NCI-H774 (cell line): ENCODE measurements around the gene LMCD1.

Experiments used
- DNase-seq: peaks from one replicate; lab custom pipeline; 2025; lab: John Stamatoyannopoulos, UW

LMCD1 gene, protein sequence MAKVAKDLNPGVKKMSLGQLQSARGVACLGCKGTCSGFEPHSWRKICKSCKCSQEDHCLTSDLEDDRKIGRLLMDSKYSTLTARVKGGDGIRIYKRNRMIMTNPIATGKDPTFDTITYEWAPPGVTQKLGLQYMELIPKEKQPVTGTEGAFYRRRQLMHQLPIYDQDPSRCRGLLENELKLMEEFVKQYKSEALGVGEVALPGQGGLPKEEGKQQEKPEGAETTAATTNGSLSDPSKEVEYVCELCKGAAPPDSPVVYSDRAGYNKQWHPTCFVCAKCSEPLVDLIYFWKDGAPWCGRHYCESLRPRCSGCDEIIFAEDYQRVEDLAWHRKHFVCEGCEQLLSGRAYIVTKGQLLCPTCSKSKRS

GRCh38 chr3:8501371-8502131, at the start of gene LMCD1:
TSS of gene LMCD1 (plus strand) at chr3:8501823. CDS start at chr3:8501939, 116 bp downstream.
- peak; percentile 94 for DNase-seq

- DNase-seq: no peak
Measured at GRCh38 chr3:8452112-8452511, 49.5 kb upstream of the LMCD1 start.

DNA sequence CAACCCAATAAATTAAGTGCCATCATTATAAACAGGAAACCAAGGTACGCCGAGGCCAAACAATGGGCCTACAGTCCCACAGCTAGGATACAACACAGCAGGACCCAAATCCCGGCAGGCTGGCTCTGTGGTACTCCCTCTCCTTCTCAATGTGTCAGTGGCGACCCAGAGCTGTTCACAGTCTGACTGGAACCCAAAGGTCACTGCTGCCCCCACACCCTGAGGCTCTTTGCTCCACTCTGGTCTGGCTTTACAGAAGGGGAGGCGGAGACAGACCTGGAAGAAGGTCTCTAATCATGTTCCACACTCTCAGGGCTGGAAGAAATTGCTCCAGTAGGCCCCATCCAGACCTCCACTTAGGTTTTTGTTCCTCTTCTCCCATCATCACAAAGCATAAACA, 48.5 kb upstream of the LMCD1 start:
- no peak for DNase-seq

GRCh38 chr3:8455526-8456411, 45.9 kb upstream of the LMCD1 start:
- no peak for DNase-seq

DNA sequence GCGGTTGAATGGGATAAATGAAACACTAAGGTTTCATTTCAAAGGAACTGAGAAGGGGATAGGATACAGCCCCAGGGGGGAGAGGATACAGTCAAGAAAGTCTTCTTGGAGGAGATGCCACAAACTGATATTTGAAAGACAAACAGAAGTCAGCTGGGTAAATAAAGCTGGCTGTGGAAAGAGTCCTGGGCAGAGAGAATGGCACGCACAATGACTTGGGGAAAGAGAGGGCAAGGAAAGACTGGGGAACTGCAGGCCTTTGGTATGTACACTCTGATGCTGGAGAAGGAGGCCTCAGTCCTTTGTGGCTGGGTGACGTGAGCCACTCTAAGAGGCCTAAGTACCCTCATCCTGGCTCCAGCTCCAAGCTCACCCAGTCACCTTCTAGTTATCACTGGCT, 45.2 kb upstream of the LMCD1 start:
- no peak for DNase-seq

DNA sequence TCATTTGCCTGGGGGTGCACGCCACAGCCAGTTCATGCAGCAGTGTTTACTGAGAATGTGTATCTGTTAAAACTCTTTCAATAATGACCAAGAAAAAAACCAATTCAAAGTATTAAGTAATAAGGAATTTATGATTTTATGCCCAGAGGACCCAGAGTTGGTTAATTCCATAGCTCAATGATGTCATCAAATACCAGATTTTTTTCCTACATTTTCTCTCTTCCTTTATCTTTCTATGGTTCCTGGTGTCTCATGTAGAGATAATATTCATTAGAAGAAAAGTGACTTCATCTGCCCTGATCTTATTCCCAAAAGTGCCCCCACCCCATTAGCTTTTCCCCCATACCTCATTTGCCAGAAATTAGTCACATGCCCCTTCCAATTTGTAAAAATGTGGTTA, 44.6 kb upstream of the LMCD1 start:
- DNase-seq: no peak

- no peak for DNase-seq
Measured at GRCh38 chr3:8458238-8458661, 43.4 kb upstream of the LMCD1 start.

- no peak for DNase-seq
Measured at GRCh38 chr3:8458711-8459110, 42.9 kb upstream of the LMCD1 start.

DNA sequence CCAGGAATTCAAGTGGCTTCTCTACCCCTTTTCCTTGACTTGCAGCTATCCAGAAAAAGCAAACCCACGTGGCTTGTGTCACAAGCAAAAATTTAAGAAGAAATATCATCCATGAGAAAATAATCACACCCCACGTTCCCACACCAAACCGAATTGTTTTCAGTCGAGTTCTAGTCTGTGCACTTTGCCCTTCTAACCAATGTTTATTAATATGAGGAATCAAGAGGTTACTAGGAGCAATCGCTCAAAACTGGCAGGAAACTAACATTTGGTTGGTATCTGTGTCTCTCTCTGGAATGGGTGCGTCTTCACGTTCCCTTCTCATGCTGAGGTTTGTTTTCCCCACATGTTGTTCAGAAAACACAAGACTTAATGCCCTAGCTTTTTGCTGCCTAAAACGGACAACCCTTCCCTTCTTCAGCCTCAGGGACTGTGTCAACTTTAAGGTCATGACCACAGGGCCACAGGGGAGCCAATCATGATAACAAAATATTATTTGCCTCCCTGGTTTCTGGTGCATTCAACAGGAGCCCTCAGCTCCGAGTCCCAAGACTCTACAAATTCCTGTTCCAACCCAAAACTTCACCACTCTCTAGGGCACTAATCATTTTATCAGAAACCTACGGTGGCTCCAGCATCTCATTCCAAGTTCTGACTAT, 41.4 kb upstream of the LMCD1 start:
- no peak for DNase-seq

GRCh38 chr3:8460815-8461456, 40.7 kb upstream of the LMCD1 start:
- DNase-seq: no peak

DNA sequence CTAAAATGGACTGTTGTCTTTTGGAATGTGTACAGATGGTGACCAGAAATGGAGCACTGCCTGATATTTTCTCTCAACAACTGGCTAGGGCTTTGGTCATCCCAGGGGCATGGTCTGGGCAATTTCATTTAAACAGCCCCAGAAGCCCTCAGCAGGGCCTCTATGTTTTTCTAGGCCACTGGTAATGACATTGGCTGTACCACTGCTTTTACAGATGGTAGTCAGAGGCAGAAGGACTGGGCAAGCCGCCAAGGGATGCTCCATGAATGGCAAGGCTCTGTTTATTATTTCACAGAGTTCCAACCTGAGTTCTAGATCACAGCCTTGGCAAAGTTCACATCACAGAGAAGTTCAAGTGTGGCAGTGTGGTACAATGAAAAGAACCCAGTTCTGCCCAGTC, 37.0 kb upstream of the LMCD1 start:
- no peak for DNase-seq

DNA sequence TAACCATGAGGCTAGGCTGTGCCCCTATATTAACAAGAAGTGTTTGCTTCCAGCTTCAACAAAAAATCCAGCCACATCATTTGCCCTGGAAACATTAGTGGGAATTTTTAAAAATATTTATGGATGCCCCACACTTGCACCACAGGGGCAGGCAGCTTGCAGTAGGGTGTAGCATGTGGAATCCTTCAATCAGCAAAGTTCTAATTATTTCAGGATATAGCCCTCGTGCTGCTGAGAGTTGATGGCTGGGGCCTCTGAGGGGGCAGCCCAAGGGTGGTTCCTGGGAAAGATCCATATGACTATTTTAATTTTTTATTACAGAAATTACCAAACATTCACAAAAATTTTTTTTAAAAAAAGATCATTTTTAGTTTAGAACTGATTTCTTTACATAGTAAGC, 35.1 kb upstream of the LMCD1 start:
- DNase-seq: no peak

GRCh38 chr3:8470801-8471200, 30.8 kb upstream of the LMCD1 start:
- DNase-seq: no peak

DNA sequence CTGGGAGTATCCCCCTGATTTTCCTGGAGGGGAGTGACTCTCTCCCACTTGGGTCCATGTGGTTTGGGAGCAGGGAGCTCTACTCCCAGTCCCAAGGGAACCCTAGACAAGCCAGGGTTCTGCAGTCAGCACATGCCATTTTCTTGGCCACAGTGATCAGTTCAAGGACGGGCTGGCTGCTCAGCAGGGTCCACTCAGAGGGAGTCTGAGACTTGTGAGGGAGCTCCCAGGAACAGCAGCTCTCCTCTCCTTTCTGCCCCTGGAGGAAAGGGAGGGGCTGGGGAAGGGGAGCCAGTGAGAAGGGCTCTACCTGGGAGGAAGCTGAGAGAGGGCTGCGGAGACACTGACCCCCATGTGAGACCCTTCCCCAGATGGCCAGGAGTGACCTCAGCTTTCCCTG, 29.1 kb upstream of the LMCD1 start:
- no peak for DNase-seq

GRCh38 chr3:8473029-8473428, 28.6 kb upstream of the LMCD1 start:
- DNase-seq: no peak

DNA sequence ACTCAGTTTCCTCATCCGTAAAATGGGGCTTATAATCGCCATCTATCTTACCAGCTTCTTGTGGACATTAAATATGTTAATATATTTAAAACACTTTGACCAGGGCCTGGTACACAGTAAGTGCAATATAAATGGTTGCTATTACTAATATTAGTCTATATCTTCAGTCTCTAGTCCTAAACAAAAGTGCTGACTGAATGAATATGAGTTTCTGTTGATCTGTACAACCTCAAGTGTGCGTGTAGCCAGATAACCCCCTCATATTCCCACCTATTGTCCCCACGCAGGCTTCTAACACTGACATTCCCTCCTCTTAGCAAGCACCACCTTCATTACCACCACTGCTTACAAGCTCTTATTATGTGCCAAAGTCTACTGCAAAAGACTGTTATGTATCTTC, 27.6 kb upstream of the LMCD1 start:
- DNase-seq: no peak

GRCh38 chr3:8474991-8475390, 26.6 kb upstream of the LMCD1 start:
- DNase-seq: no peak

GRCh38 chr3:8480699-8481098, 20.9 kb upstream of the LMCD1 start:
- DNase-seq: no peak

- no peak for DNase-seq
Measured at GRCh38 chr3:8481380-8481779, 20.2 kb upstream of the LMCD1 start.

DNA sequence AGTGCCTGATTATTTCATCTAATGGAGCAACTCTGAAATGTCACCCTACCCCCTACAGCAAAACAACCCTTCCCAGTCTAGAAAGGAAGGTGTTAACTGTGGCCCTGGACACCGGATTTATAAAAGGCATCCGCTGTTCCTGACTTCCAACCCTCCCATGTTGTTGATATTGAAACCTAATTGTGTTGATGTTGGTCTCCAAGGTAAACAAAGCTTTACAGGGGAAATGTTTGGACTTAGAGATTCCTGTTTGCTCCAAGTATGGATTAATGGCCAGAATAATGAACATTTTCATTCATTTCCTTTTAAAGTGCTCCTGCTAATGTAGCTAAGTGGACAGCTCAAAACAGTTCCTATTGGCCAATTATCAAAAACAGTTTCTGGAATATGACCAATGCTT, 19.4 kb upstream of the LMCD1 start:
- peak; percentile 19 for DNase-seq

DNA sequence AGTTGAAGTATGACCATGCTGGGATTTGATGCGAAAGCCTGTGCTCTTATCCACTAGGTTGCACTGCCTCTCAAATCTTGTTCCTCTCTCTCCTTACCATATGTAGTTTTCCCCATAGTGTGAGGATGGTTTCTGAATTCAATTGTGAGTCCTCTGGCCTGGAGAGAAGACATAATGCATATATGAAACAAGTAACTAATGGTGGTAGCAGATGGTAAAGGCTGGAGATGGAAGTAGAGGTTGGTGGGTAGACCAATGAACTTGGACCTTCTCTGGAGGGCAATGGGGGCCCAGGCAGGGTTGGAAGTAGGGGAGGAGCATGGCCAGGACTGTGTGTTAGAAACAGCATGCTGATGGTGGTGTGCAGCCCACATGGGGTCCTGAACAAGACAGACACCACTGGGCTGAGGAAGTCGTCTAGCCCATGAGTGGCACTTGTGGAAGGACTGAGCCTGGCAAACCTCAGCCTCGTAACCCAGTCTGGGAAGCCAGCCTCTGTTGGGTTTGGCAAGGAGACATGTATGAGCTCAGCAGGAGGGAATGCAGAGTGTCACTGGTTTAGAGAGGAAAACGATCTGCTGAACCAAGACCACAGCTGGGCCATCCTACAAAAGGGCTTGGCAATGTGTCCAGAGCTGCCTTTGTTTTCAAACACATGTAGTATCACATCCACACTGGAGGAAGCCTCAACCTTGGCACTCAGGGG, 18.5 kb upstream of the LMCD1 start:
- DNase-seq: no peak
